GM12873 (cell line): ENCODE data around the gene NTM.

ENCODE experiments used
- CTCF ChIP-seq: IDR thresholded peaks from 2 replicates; pipeline ENCODE4 v1.5.1; 2012; ENCODE audit warnings: low read depth, mild to moderate bottlenecking, moderate library complexity, low read length, control low read depth; ENCODE audit not compliant: insufficient read depth; ENCODE audit errors: missing control alignments

NTM gene

DNA sequence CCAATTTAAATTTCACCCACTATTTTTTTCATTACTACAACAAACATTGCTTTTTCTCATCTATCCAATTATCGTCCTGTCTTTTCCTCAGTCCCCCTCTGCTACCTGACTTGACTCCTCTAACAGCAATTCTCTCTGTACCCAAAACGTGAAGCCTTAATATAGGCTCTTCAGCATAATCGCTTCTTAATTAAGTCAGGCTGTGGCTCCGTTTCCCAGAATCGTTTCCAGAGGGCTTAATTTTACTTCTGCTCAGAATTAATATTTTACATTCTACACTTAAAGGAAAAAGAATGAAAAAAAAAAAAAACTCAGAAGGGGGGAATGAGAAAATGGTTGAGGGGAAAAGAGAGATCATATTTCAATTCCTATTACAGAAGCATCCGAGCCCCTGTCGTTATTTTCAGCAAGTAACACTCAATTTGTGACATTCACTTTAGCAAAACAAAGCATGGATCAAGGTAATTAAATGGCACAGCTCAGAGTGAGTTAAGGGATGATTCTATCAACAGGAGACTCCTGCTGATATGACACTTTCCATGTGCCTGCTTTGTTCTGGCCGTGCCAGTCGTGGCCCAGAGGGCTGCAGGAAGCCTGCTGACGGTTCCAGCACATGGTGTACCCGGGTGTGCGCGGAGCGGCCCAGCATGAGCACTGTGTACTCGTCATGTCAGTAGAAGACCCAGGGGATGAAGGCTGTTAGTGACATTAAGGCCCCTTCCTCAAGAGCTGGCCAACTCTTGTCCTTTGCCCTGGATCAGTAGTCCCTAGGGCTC lies 272.5 kb downstream of the NTM start:
- TF ChIP-seq CTCF: no peak

GRCh38 chr11:131644204-131644795 lies 273.9 kb downstream of the NTM start:
- no peak for TF ChIP-seq CTCF

- TF ChIP-seq CTCF: no peak
Measured at GRCh38 chr11:131645237-131645636, 274.8 kb downstream of the NTM start.

GRCh38 chr11:131649856-131650255 lies 279.4 kb downstream of the NTM start:
- no peak for TF ChIP-seq CTCF

GRCh38 chr11:131652231-131652630 lies 281.8 kb downstream of the NTM start:
- TF ChIP-seq CTCF: no peak

- TF ChIP-seq CTCF: no peak
Measured at GRCh38 chr11:131653260-131653659, 282.8 kb downstream of the NTM start.

GRCh38 chr11:131654849-131655248 lies 284.4 kb downstream of the NTM start:
- TF ChIP-seq CTCF: no peak
